HepG2 (cell line): ENCODE results near the gene RILPL1. TPM values are rescaled to one million over a fixed set of nuclear protein-coding genes. Genes with fewer than 3 reads are reported as not detected.
"Not testable (repeated sequence)": the region's sequence is repeated elsewhere in the genome, so short reads cannot be mapped to it uniquely, and the experiment has no call there.

Source experiments
- ATAC-seq: fragments of 200-7000 bp; cut with Tn5 transposase; 3 replicates; pipeline ENCODE4 v1.9.1; 2020; ENCODE audit warnings: mild to moderate bottlenecking, moderate library complexity
- BruUV-seq: library from RNA; stranded (reverse); fragments of 400-500 nt; replicated peaks from 2 replicates; lab custom pipeline; 2021; lab: Mats Ljungman, UMichigan
- CTCF ChIA-PET: fragments of 300-600 bp; formaldehyde crosslinking; extraction: SDS; loops from one replicate; lab custom pipeline; 2021; ENCODE audit warnings: low total read pairs, inconsistent platforms, low intra/inter-chr PET ratio; lab: Yijun Ruan, JAX
- POLR2A ChIA-PET: fragments of 350-600 bp; sonication (Branson Sonifier 250); formaldehyde crosslinking; loops from one replicate; lab custom pipeline; 2020; ENCODE audit warnings: antibody characterized with exemption, inconsistent platforms; lab: Yijun Ruan, JAX
- DNase-seq: peaks from one replicate; pipeline ENCODE4 v3.0.0-alpha.2; 2015; ENCODE audit warnings: low spot score
- FAIRE-seq: peaks from 3 replicates; lab custom pipeline; 2011; peaks lifted over from hg19 to GRCh38; lab: Jason Lieb, UNC
- H2AFZ ChIP-seq: one replicate; pipeline ENCODE4 v1.6.1; 2011; ENCODE audit warnings: low read length, inconsistent platforms
- H3K27ac ChIP-seq: fragments of 300-600 bp; 3 replicates; pipeline ENCODE4 v1.8.0; 2011; ENCODE audit warnings: mixed run types, mild to moderate bottlenecking, mixed read lengths, low read length, inconsistent platforms; ENCODE audit not compliant: insufficient read depth; ENCODE audit errors: extremely low read length
- H3K27me3 ChIP-seq, 2 experiments: fragments of 200-600 bp in 1 of 2; 2 replicates in 1 of 2; 3 replicates in 1 of 2; pipeline versions ENCODE4 v1.6.0 to v1.8.0; 2011; ENCODE audit warnings: low read length in 2 of 2, mild to moderate bottlenecking in 2 of 2, moderate library complexity in 2 of 2, inconsistent platforms in 1 of 2; ENCODE audit not compliant: insufficient read depth in 2 of 2, control insufficient read depth in 1 of 2
- H3K36me3 ChIP-seq, 2 experiments: fragments of 200-600 bp in 1 of 2; replicated peaks in 1 of 2; 2 replicates in 1 of 2; 3 replicates in 1 of 2; pipeline versions ENCODE4 v1.5.1 to v1.8.0; 2011; ENCODE audit warnings: low read length in 2 of 2, inconsistent platforms in 1 of 2; ENCODE audit not compliant: insufficient read depth in 2 of 2, control insufficient read depth in 1 of 2
- H3K4me1 ChIP-seq: 2 replicates; pipeline ENCODE4 v1.5.1; 2012; ENCODE audit warnings: low read length, inconsistent platforms; ENCODE audit not compliant: insufficient read depth
- H3K4me2 ChIP-seq: 2 replicates; pipeline ENCODE4 v1.6.0; 2011; ENCODE audit warnings: low read depth, low read length, inconsistent platforms
- H3K4me3 ChIP-seq, 3 experiments: fragments of 200-600 bp in 1 of 3; sonication (generic), shearing (Covaris generic) in 1 of 3; replicated peaks in 1 of 3; 2 replicates each; pipeline ENCODE4 v1.5.1; 2011 to 2016; ENCODE audit warnings: low read length in 3 of 3, inconsistent platforms in 2 of 3, low read depth in 2 of 3, mild to moderate bottlenecking in 2 of 3, control low read depth in 1 of 3, mixed read lengths in 1 of 3; ENCODE audit not compliant: insufficient read depth in 1 of 3
- H3K79me2 ChIP-seq: one replicate; pipeline ENCODE4 v1.6.1; 2011; ENCODE audit warnings: low read length, inconsistent platforms; ENCODE audit not compliant: insufficient read depth
- H3K9ac ChIP-seq: 2 replicates; pipeline ENCODE4 v1.6.0; 2011; ENCODE audit warnings: mild to moderate bottlenecking, low read depth, low read length, inconsistent platforms; ENCODE audit not compliant: insufficient read depth
- H3K9me3 ChIP-seq: 2 replicates; pipeline ENCODE4 v1.5.1; 2012; ENCODE audit warnings: mild to moderate bottlenecking, low read length
- H4K20me1 ChIP-seq: 2 replicates; pipeline ENCODE4 v1.6.0; 2011; ENCODE audit warnings: inconsistent platforms, mild to moderate bottlenecking, low read length, moderate library complexity; ENCODE audit not compliant: insufficient read depth
- CEBPB ChIP-seq: IDR thresholded peaks from 2 replicates; pipeline ENCODE4 v1.6.1; 2011; ENCODE audit warnings: low read depth, low read length, improper control_type of control experiment, borderline replicate concordance
- ETV6 ChIP-seq: sonication (generic); formaldehyde crosslinking; conservative IDR thresholded peaks from 2 replicates; pipeline ENCODE4 v1.4.0; 2020; ENCODE audit warnings: missing genetic modification reagents
- ZNF337 ChIP-seq: sonication (generic); formaldehyde crosslinking; IDR thresholded peaks from 2 replicates; pipeline ENCODE4 v1.5.1; 2020; ENCODE audit warnings: missing genetic modification reagents, low read depth, mild to moderate bottlenecking, borderline replicate concordance
- ZNF572 ChIP-seq: sonication (generic); formaldehyde crosslinking; IDR thresholded peaks from 2 replicates; pipeline ENCODE4 v1.5.1; 2020; ENCODE audit warnings: mild to moderate bottlenecking, missing genetic modification reagents
- WGBS: methylation state at CpG from one replicate; pipeline ENCODE4 v1.1.6; 2017; ENCODE audit warnings: low lambda C conversion rate; 5-methylcytosine and 5-hydroxymethylcytosine counted together
- in situ Hi-C: cut with HindIII; loops from 2 replicates; pipeline ENCODE4 v1.10.0; 2017; ENCODE audit warnings: low pct_unique_long_range_greater_than_20kb; ENCODE audit not compliant: extremely low pct_ligation_motif_present
- intact Hi-C: fragments of 100-400 bp; cut with micrococcal nuclease; formaldehyde crosslinking; loops from one replicate; pipeline ENCODE4 v1.10.0; 2022; ENCODE audit not compliant: unreplicated experiment
- polyA plus RNA-seq, 8 experiments: library from polyadenylated mRNA; depleted of rRNA in 3 of 8; stranded (reverse) in 7 of 8; unstranded in 1 of 8; fragments of >200 nt; fragmentation: Illumina TruSeq in 4 of 8; extraction: Trizol in 4 of 8; gene quantifications; 2 replicates each; pipeline versions ENCODE4 v1.2.1 to v1.2.3, GENCODE V29; 2011 to 2016; ENCODE audit warnings: low read depth in 4 of 8, missing spikeins in 1 of 8, mixed read lengths in 1 of 8; ENCODE audit not compliant: insufficient read depth in 1 of 8
- total RNA-seq, 5 experiments: library from RNA; depleted of rRNA; stranded (reverse); fragments of >200 nt; fragmentation: Illumina TruSeq; extraction: Trizol; gene quantifications; 2 replicates each; pipeline ENCODE4 v1.2.3, GENCODE V29; 2016; ENCODE audit warnings: low read depth in 1 of 5

Gene RILPL1
- total and polyA plus RNA-seq, 2 of the 13 experiments (the other 11 are each of a cell fraction or from before 2014, with no cell fraction given), result 5.8 to 28.4 TPM

GRCh38 chr12:123494124-123494851 lies 39.2 kb downstream of the RILPL1 start:
- no peak for DNase-seq
- Histone ChIP-seq H3K9ac (no peak overlapping the region), H3K79me2 (no peaks in the 10 kb centered on the region), H3K4me3 (no peak overlapping the region), H2AFZ (no peak overlapping the region), H3K4me2 (no peak overlapping the region), H3K36me3 (peaks cover 6 to 13% of the 10 kb centered on the region in 2 experiments; a peak in 3 of 5 replicates), H4K20me1 (no peaks in the 10 kb centered on the region), H3K9me3 (no peaks in the 10 kb centered on the region), H3K27me3 (no peaks in the 10 kb centered on the region)
- FAIRE-seq, result no peak
- in situ Hi-C loops (no loop called here), intact Hi-C loops (no loop called here)
- peak; percentile 9; the same call in 1 of the 3 replicates for ATAC-seq
- CTCF ChIA-PET, result no interaction called here
- POLR2A ChIA-PET, result interaction anchor here (0.7 kb wide), 1 partner anchor 88 kb away, joined by 3 read pairs; no protein-coding TSS in a partner anchor
- BruUV-seq, result no TSS peak
- WGBS, result 92% methylated on average over 15 of the region's 18 CpGs
- 0 out of 2 replicates have a peak, but pooled peaks have one; percentile 33 for TF ChIP-seq ZNF572 (CRISPR knock-in tag)
- TF ChIP-seq ETV6 (CRISPR knock-in tag), result no peak
- no peak for TF ChIP-seq ZNF337 (CRISPR knock-in tag)
- 0 out of 2 replicates have a peak, but pooled peaks have one; percentile 39 for TF ChIP-seq CEBPB
- TF ChIP-seq, all 625 proteins: peak for 2
- Histone ChIP-seq H3K27ac (no peak overlapping the region), H3K4me1 (peaks cover 23% of the 10 kb centered on the region)

GRCh38 chr12:123492339-123493039 lies 41.0 kb downstream of the RILPL1 start:
- H3K4me2 ChIP-seq, H3K9me3 ChIP-seq, DNase-seq, H4K20me1 ChIP-seq, intact Hi-C loops, H3K27me3 ChIP-seq, CTCF ChIA-PET, H3K79me2 ChIP-seq, BruUV-seq, H3K4me3 ChIP-seq, H3K9ac ChIP-seq, in situ Hi-C loops, POLR2A ChIA-PET, H3K27ac ChIP-seq, H3K36me3 ChIP-seq, FAIRE-seq, ATAC-seq, H2AFZ ChIP-seq: not testable (repeated sequence)
- WGBS, result 87% methylated on average over 7 of the region's 7 CpGs
- peaks cover 11% of the 10 kb centered on the region for H3K4me1 ChIP-seq
